H9 (cell line): ENCODE data around the gene KAT6B. TPM values are rescaled to one million over a fixed set of nuclear protein-coding genes. Genes with fewer than 3 reads are reported as not detected.

Experiments
- DNase-seq: peaks from one replicate; pipeline ENCODE4 v3.0.0-alpha.2; 2017
- H2AFZ ChIP-seq: one replicate; pipeline ENCODE4 v1.6.1; 2013; ENCODE audit warnings: mild to moderate bottlenecking, low read length, control low read depth, moderate library complexity
- H2AK5ac ChIP-seq: 2 replicates; pipeline ENCODE4 v1.6.1; 2013; ENCODE audit warnings: low read length, control low read depth, mixed read lengths; ENCODE audit not compliant: insufficient read length
- H2BK120ac ChIP-seq: one replicate; pipeline ENCODE4 v1.6.1; 2013; ENCODE audit warnings: low read depth, mild to moderate bottlenecking, low read length, control low read depth, inconsistent platforms; ENCODE audit not compliant: poor library complexity, severe bottlenecking
- H2BK12ac ChIP-seq: 2 replicates; pipeline ENCODE4 v1.6.1; 2013; ENCODE audit warnings: low read length, control low read depth, mixed read lengths, low read depth; ENCODE audit not compliant: insufficient read length
- H2BK15ac ChIP-seq: 2 replicates; pipeline ENCODE4 v1.6.1; 2013; ENCODE audit warnings: low read depth, low read length, control low read depth
- H2BK20ac ChIP-seq: one replicate; pipeline ENCODE4 v1.6.1; 2013; ENCODE audit warnings: low read depth, mild to moderate bottlenecking, low read length, control low read depth, inconsistent platforms; ENCODE audit not compliant: poor library complexity, severe bottlenecking
- H2BK5ac ChIP-seq: 2 replicates; pipeline ENCODE4 v1.6.1; 2013; ENCODE audit warnings: low read length, control low read depth, mixed read lengths; ENCODE audit not compliant: insufficient read length
- H3K14ac ChIP-seq: 2 replicates; pipeline ENCODE4 v1.6.1; 2013; ENCODE audit warnings: low read length, control low read depth; ENCODE audit not compliant: insufficient read depth
- H3K18ac ChIP-seq: 2 replicates; pipeline ENCODE4 v1.6.1; 2013; ENCODE audit warnings: low read depth, mild to moderate bottlenecking, mixed read lengths, low read length, control low read depth; ENCODE audit not compliant: insufficient read length
- H3K23ac ChIP-seq: 2 replicates; pipeline ENCODE4 v1.6.1; 2013; ENCODE audit warnings: low read length, control low read depth, mixed read lengths, low read depth; ENCODE audit not compliant: insufficient read length
- H3K23me2 ChIP-seq: 2 replicates; pipeline ENCODE4 v1.6.1; 2013; ENCODE audit warnings: low read depth, mild to moderate bottlenecking, mixed read lengths, low read length, control low read depth; ENCODE audit not compliant: insufficient read length, poor library complexity, severe bottlenecking
- H3K27ac ChIP-seq: 2 replicates; pipeline ENCODE4 v1.5.1; 2013; ENCODE audit warnings: low read length, control low read depth, mixed read lengths, low read depth; ENCODE audit not compliant: insufficient read length
- H3K27me3 ChIP-seq: 2 replicates; pipeline ENCODE4 v1.6.1; 2013; ENCODE audit warnings: low read length, control low read depth, inconsistent platforms; ENCODE audit not compliant: insufficient read depth
- H3K4ac ChIP-seq: 2 replicates; pipeline ENCODE4 v1.6.1; 2013; ENCODE audit warnings: low read depth, mild to moderate bottlenecking, control low read depth, inconsistent platforms, low read length, moderate library complexity
- H3K4me1 ChIP-seq: 2 replicates; pipeline ENCODE4 v1.6.1; 2013; ENCODE audit warnings: low read length, control low read depth, inconsistent platforms; ENCODE audit not compliant: insufficient read depth
- H3K4me2 ChIP-seq: 2 replicates; pipeline ENCODE4 v1.6.1; 2013; ENCODE audit warnings: low read length, control low read depth, mixed read lengths; ENCODE audit not compliant: insufficient read length, insufficient read depth
- H3K56ac ChIP-seq: 2 replicates; pipeline ENCODE4 v1.6.1; 2013; ENCODE audit warnings: low read depth, mild to moderate bottlenecking, mixed read lengths, low read length, control low read depth; ENCODE audit not compliant: insufficient read length
- H3K79me1 ChIP-seq: 2 replicates; pipeline ENCODE4 v1.6.1; 2013; ENCODE audit warnings: low read depth, mild to moderate bottlenecking, moderate library complexity, low read length, control low read depth, inconsistent platforms; ENCODE audit not compliant: insufficient read depth, poor library complexity, severe bottlenecking
- H3K79me2 ChIP-seq: 2 replicates; pipeline ENCODE4 v1.6.1; 2013; ENCODE audit warnings: low read length, control low read depth, inconsistent platforms; ENCODE audit not compliant: insufficient read depth
- H3K9ac ChIP-seq: 2 replicates; pipeline ENCODE4 v1.6.1; 2013; ENCODE audit warnings: low read length, control low read depth, mixed read lengths; ENCODE audit not compliant: insufficient read length; ENCODE audit errors: extremely low read depth
- H3K9me3 ChIP-seq: one replicate; pipeline ENCODE4 v1.6.1; 2013; ENCODE audit warnings: low read depth, low read length, inconsistent platforms; ENCODE audit not compliant: control insufficient read depth
- H3T11ph ChIP-seq: one replicate; pipeline ENCODE4 v1.6.1; 2013; ENCODE audit warnings: mild to moderate bottlenecking, low read length, control low read depth, inconsistent platforms
- H4K20me1 ChIP-seq: one replicate; pipeline ENCODE4 v1.6.1; 2013; ENCODE audit not compliant: control insufficient read depth, insufficient read length, insufficient read depth
- H4K5ac ChIP-seq: 2 replicates; pipeline ENCODE4 v1.6.1; 2013; ENCODE audit warnings: low read depth, mild to moderate bottlenecking, mixed read lengths, low read length, control low read depth; ENCODE audit not compliant: insufficient read length
- H4K8ac ChIP-seq: replicated peaks from 2 replicates; pipeline ENCODE4 v1.6.1; 2013; ENCODE audit warnings: low read length, control low read depth, mixed read lengths, low read depth; ENCODE audit not compliant: insufficient read length
- H4K91ac ChIP-seq: 2 replicates; pipeline ENCODE4 v1.6.1; 2013; ENCODE audit warnings: low read depth, mild to moderate bottlenecking, moderate library complexity, mixed read lengths, low read length, control low read depth; ENCODE audit not compliant: insufficient read length
- H3K27ac Mint-ChIP-seq, 3 experiments: 2 replicates in 2 of 3; 3 replicates in 1 of 3; pipeline ENCODE4 v1.8.0; 2020 to 2021; ENCODE audit warnings: mixed read lengths in 3 of 3, mild to moderate bottlenecking in 1 of 3, moderate library complexity in 1 of 3
- H3K27me3 Mint-ChIP-seq: 2 replicates; pipeline ENCODE4 v1.8.0; 2021; ENCODE audit warnings: low read depth, mild to moderate bottlenecking, moderate library complexity, mixed read lengths
- H3K36me3 Mint-ChIP-seq, 3 experiments: 2 replicates in 2 of 3; 3 replicates in 1 of 3; pipeline ENCODE4 v1.8.0; 2020 to 2021; ENCODE audit warnings: low read depth in 3 of 3, mixed read lengths in 3 of 3; ENCODE audit not compliant: insufficient read depth in 1 of 3
- H3K4me1 Mint-ChIP-seq, 2 experiments: 2 replicates each; pipeline ENCODE4 v1.8.0; 2020; ENCODE audit warnings: mixed read lengths in 2 of 2
- H3K4me3 Mint-ChIP-seq, 2 experiments: 2 replicates in 1 of 2; 3 replicates in 1 of 2; pipeline ENCODE4 v1.8.0; 2020 to 2021; ENCODE audit warnings: mild to moderate bottlenecking in 2 of 2, mixed read lengths in 2 of 2, moderate library complexity in 1 of 2
- H3K9me3 Mint-ChIP-seq, 2 experiments: 2 replicates in 1 of 2; 3 replicates in 1 of 2; pipeline ENCODE4 v1.8.0; 2020; ENCODE audit warnings: mild to moderate bottlenecking in 2 of 2, mixed read lengths in 2 of 2, moderate library complexity in 1 of 2
- CTCF ChIP-seq: fragments of 200-600 bp; sonication (generic); conservative IDR thresholded peaks from 3 replicates; pipeline ENCODE4 v1.8.0; 2021; ENCODE audit warnings: antibody characterized with exemption, mild to moderate bottlenecking
- WGBS: extraction: QIAGEN DNeasy Blood & Tissue Kit; methylation state at CpG from one replicate; pipeline ENCODE4 v1.1.7; 2013; ENCODE audit warnings: missing lambda C conversion rate, low lambda C conversion rate, mixed read lengths; ENCODE audit not compliant: insufficient read length; ENCODE audit errors: extremely low coverage; 5-methylcytosine and 5-hydroxymethylcytosine counted together
- total RNA-seq: library from RNA; stranded (reverse); gene quantifications from 2 replicates; pipeline ENCODE4 v1.2.1, GENCODE V29; 2021

Gene KAT6B
- total RNA-seq, 1 experiment from 2014 or later: 34.2 TPM

GRCh38 chr10:74824184-74824899 lies 2.1 kb upstream of the KAT6B start:
- H3K27me3 Mint-ChIP-seq: no peaks in the 10 kb centered on the region
- H3K27me3 ChIP-seq: no peaks in the 10 kb centered on the region
- H3K4me2 ChIP-seq: peak overlapping the region; percentile 51
- H3K4ac ChIP-seq: no peak overlapping the region
- H2BK15ac ChIP-seq: no peak overlapping the region
- peaks cover 0 to 7% (median 4%) of the 10 kb centered on the region in 3 experiments; a peak in 3 of 7 replicates for H3K36me3 Mint-ChIP-seq
- H2AFZ ChIP-seq: no peak overlapping the region
- H4K5ac ChIP-seq: no peak overlapping the region
- H3K79me1 ChIP-seq: no peaks in the 10 kb centered on the region
- no peaks in the 10 kb centered on the region; a peak in 1 of 5 replicates for H3K9me3 Mint-ChIP-seq
- no peak overlapping the region for H2BK120ac ChIP-seq
- H3K9ac ChIP-seq: peak overlapping the region; percentile 1
- H3K4me3 Mint-ChIP-seq: peak overlapping the region; percentile 78 to 89
- no peak overlapping the region for H3K27ac ChIP-seq
- H3K4me1 Mint-ChIP-seq: peaks cover 34 to 38% of the 10 kb centered on the region in 2 experiments
- H3K18ac ChIP-seq: peak overlapping the region; percentile 6
- no peak overlapping the region for H2AK5ac ChIP-seq
- H3K4me1 ChIP-seq: peaks cover 3% of the 10 kb centered on the region; the same call in 1 of the 2 replicates
- no peak overlapping the region for H2BK5ac ChIP-seq
- H3K23me2 ChIP-seq: peaks cover 15% of the 10 kb centered on the region
- peak overlapping the region; percentile 9; the same call in 1 of the 2 replicates for H3K14ac ChIP-seq
- WGBS: no CpG with 5 or more reads among the region's 18 CpGs
- no peaks in the 10 kb centered on the region for H4K20me1 ChIP-seq
- no peak overlapping the region for H2BK20ac ChIP-seq
- no peak overlapping the region for H2BK12ac ChIP-seq
- H3K56ac ChIP-seq: no peak overlapping the region
- TF ChIP-seq CTCF: no peak
- peaks cover 6% of the 10 kb centered on the region; the same call in 1 of the 2 replicates for H3K79me2 ChIP-seq
- peak; percentile 36 for DNase-seq
- no peaks in the 10 kb centered on the region for H3K9me3 ChIP-seq
- H3K27ac Mint-ChIP-seq: peak overlapping the region in 2 of 3 experiments; percentile 53 to 98; a peak in 4 of 7 replicates
- no peak overlapping the region for H3T11ph ChIP-seq
- no peak overlapping the region for H4K91ac ChIP-seq
- H4K8ac ChIP-seq: no peak overlapping the region
- H3K23ac ChIP-seq: no peak overlapping the region
